Gastrocnemius medialis (tissue), 4 donors: Measurements from ENCODE around the gene SLAMF9. TPM values are rescaled to one million over a fixed set of nuclear protein-coding genes. Genes with fewer than 3 reads are reported as not detected.
A peak's percentile ranks its signal among the peaks of the same experiment; 100 is the strongest.

Experiments
- ATAC-seq, 2 donors: fragments of 150-250 bp; one replicate each; pipeline ENCODE4 v1.9.1; 2016
- DNase-seq, 2 donors: peaks; one replicate each; pipeline ENCODE4 v3.0.0-alpha.2; 2019
- H3K27ac ChIP-seq, 4 donors: fragments of 200-600 bp; sonication (generic); 1 replicate in 1 of 4; 2 replicates in 3 of 4; pipeline ENCODE4 v1.5.1; 2016 to 2018; ENCODE audit warnings: mild to moderate bottlenecking in 2 of 4, moderate library complexity in 1 of 4
- H3K27me3 ChIP-seq, 3 donors: fragments of 200-600 bp; sonication (generic) in 2 of 3; 1 replicate in 1 of 3; 2 replicates in 2 of 3; pipeline versions ENCODE4 v1.5.1 to v1.6.0; 2016 to 2019; ENCODE audit warnings: mild to moderate bottlenecking in 1 of 3, moderate library complexity in 1 of 3
- H3K36me3 ChIP-seq, 2 donors: fragments of 200-600 bp; sonication (generic) in 1 of 2; one replicate each; pipeline ENCODE4 v1.5.1; 2017 to 2018
- H3K4me1 ChIP-seq, 2 donors: fragments of 200-600 bp; sonication (generic) in 1 of 2; one replicate each; pipeline ENCODE4 v1.5.1; 2016 to 2017; ENCODE audit warnings: mild to moderate bottlenecking in 2 of 2
- H3K4me3 ChIP-seq, 4 donors: fragments of 200-600 bp; sonication (generic) in 3 of 4; 1 replicate in 1 of 4; 2 replicates in 3 of 4; pipeline ENCODE4 v1.5.1; 2016 to 2019; ENCODE audit warnings: mild to moderate bottlenecking in 2 of 4
- H3K9me3 ChIP-seq, 3 donors: fragments of 200-600 bp; sonication (generic) in 2 of 3; 1 replicate in 1 of 3; 2 replicates in 2 of 3; pipeline ENCODE4 v1.5.1; 2016 to 2019
- CTCF ChIP-seq, 5 experiments: fragments of 450-650 bp in 3 of 5; fragments of 200-600 bp in 2 of 5; sonication (generic) in 2 of 5; IDR thresholded peaks in 4 of 5; conservative IDR thresholded peaks in 1 of 5; 1 replicate in 4 of 5; 2 replicates in 1 of 5; pipeline ENCODE4 v1.5.1; 2016 to 2019; ENCODE audit warnings: antibody characterized with exemption in 5 of 5, mild to moderate bottlenecking in 3 of 5, moderate library complexity in 3 of 5
- POLR2A ChIP-seq, 2 donors: fragments of 450-650 bp; IDR thresholded peaks; one replicate each; pipeline ENCODE4 v1.6.1; 2017; ENCODE audit warnings: antibody characterized with exemption in 2 of 2, mild to moderate bottlenecking in 2 of 2, moderate library complexity in 2 of 2
- in situ Hi-C, 4 donors: fragments of 200-750 bp; cut with MboI; loops; one replicate each; pipeline versions ENCODE4 v1.15.0 to v1.8.0; 2017; ENCODE audit warnings: low sequenced_read_pairs in 4 of 4
- intact Hi-C: fragments of 100-400 bp; cut with DNase I; formaldehyde crosslinking; loops from one replicate; pipeline ENCODE4 v1.15.1; 2023; ENCODE audit warnings: low total_unique reads
- total RNA-seq, 4 donors: library from RNA; depleted of rRNA; stranded (reverse); fragments of >200 nt; gene quantifications; one replicate each; pipeline versions ENCODE4 v1.1.0 to v1.2.3, GENCODE V29; 2016

The SLAMF9 gene
- total RNA-seq, 4 donors from 2014 or later: not detected

GRCh38 chr1:159960721-159961381 is 6.8 kb upstream of the SLAMF9 start:
- in situ Hi-C loops: no loop called here
- Histone ChIP-seq H3K27ac (no peak overlapping the region), H3K27me3 (peaks cover 0 to 2% (median 0%) of the 10 kb centered on the region in 3 donors), H3K9me3 (no peaks in the 10 kb centered on the region), H3K4me1 (no peaks in the 10 kb centered on the region), H3K4me3 (no peak overlapping the region), H3K36me3 (no peaks in the 10 kb centered on the region)
- DNase-seq (peak in 1 of 2 donors; percentile 54), ATAC-seq (peak; percentile 47 to 75)
- intact Hi-C loops: no loop called here
- no peak for TF ChIP-seq POLR2A (IDR thresholded peaks at IDR 0.05)
- no peak for TF ChIP-seq CTCF (IDR thresholded peaks at IDR 0.05 in 4 of 5, conservative IDR thresholded peaks at IDR 0.05 in 1 of 5)

GRCh38 chr1:159959451-159959850 is 5.4 kb upstream of the SLAMF9 start:
- TF ChIP-seq POLR2A (IDR thresholded peaks at IDR 0.05) (no peak), CTCF (IDR thresholded peaks at IDR 0.05 in 4 of 5, conservative IDR thresholded peaks at IDR 0.05 in 1 of 5) (no peak)
- DNase-seq: no peak
- Histone ChIP-seq H3K9me3 (no peaks in the 10 kb centered on the region), H3K27ac (no peak overlapping the region), H3K36me3 (no peaks in the 10 kb centered on the region), H3K4me3 (no peak overlapping the region), H3K27me3 (no peaks in the 10 kb centered on the region), H3K4me1 (no peaks in the 10 kb centered on the region)
- in situ Hi-C loops: no loop called here
- intact Hi-C loops: no loop called here
- no peak for ATAC-seq

- TF ChIP-seq POLR2A (IDR thresholded peaks at IDR 0.05) (no peak), CTCF (IDR thresholded peaks at IDR 0.05 in 4 of 5, conservative IDR thresholded peaks at IDR 0.05 in 1 of 5) (no peak)
- intact Hi-C loops (no loop called here), in situ Hi-C loops (no loop called here)
- Histone ChIP-seq H3K27ac (no peak overlapping the region), H3K9me3 (no peaks in the 10 kb centered on the region), H3K36me3 (no peaks in the 10 kb centered on the region), H3K27me3 (peaks cover 0 to 1% (median 0%) of the 10 kb centered on the region in 3 donors), H3K4me1 (no peaks in the 10 kb centered on the region), H3K4me3 (no peak overlapping the region)
- no peak for ATAC-seq
- DNase-seq: no peak
Observed at GRCh38 chr1:159958719-159959380, 4.8 kb upstream of the SLAMF9 start.

- Histone ChIP-seq H3K4me1 (no peaks in the 10 kb centered on the region), H3K27me3 (peaks cover 0 to 7% (median 0%) of the 10 kb centered on the region in 3 donors), H3K36me3 (no peaks in the 10 kb centered on the region), H3K9me3 (no peaks in the 10 kb centered on the region), H3K27ac (no peak overlapping the region), H3K4me3 (no peak overlapping the region)
- intact Hi-C loops: no loop called here
- DNase-seq (no peak), ATAC-seq (no peak)
- TF ChIP-seq CTCF (IDR thresholded peaks at IDR 0.05 in 4 of 5, conservative IDR thresholded peaks at IDR 0.05 in 1 of 5): no peak
- in situ Hi-C loops: no loop called here
Observed at GRCh38 chr1:159957824-159958268, 3.8 kb upstream of the SLAMF9 start.
